NCI-H1105 treated with DMSO at 0.1 percent for 48 hours (cell line): ENCODE data around the gene SLC9A8.
"Not testable (repeated sequence)": the region's sequence is repeated elsewhere in the genome, so short reads cannot be mapped to it uniquely, and the experiment has no call there.

ENCODE experiments used
- DNase-seq: peaks from one replicate; lab custom pipeline; 2025; lab: John Stamatoyannopoulos, UW

Gene SLC9A8

DNA sequence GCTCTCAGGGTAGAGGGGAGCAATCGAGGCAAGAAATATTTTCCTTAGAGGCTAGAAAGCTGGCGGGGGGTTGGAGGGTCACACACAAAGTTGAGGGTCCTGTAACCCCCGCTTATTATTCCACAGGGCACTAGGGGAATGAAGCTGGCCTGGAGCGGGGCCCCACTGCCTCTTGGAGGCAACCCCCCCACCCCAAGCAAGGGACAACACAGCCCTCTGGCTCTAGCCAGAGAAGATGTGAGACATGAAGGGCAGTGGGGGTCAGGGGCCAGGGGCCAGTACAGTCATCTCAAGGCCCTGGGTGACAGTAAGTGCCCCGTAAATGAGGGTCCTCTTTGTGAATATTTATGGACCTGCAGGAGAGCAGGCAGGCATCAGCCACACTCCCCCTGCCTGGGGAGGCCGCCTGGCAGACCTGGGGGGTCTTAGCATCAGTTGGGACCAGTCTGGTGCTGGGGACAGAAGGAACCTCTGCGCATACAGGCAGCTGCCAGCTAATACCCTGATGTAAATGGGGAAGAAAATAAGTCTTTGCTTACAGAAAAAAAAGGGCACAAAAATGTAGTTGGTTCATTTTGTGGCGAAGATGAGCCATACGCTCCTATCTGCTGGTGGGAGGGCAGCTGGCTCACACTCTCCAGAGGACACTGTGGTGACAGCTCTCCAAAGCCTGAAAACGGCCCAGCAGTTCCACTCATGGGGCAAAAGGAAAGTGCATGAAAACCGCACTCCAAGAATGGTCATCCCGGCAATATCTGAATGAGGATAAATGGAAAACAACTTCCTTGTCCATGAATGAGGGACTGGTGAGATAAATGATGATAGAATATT lies 80.8 kb downstream of the SLC9A8 start:
- no peak for DNase-seq

DNA sequence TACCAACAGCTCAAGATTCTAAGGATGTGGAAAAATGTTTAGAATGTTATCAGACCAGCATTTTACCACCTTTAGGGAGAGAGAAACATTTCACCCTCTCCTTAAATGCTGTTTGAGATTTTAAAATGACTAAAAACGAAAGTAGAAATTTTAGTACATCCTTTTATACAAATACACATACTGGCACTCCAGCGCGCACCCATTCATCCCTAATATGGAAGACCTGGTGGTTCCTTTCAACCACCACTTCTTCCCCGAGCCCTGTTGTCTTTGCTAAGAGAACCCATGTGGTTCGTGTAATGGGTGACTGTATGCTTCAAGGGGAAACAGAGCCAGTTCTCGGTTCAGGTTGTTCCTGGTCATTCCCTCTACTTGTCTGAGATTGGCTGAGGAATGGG lies 81.4 kb downstream of the SLC9A8 start:
- DNase-seq, result no peak

DNA sequence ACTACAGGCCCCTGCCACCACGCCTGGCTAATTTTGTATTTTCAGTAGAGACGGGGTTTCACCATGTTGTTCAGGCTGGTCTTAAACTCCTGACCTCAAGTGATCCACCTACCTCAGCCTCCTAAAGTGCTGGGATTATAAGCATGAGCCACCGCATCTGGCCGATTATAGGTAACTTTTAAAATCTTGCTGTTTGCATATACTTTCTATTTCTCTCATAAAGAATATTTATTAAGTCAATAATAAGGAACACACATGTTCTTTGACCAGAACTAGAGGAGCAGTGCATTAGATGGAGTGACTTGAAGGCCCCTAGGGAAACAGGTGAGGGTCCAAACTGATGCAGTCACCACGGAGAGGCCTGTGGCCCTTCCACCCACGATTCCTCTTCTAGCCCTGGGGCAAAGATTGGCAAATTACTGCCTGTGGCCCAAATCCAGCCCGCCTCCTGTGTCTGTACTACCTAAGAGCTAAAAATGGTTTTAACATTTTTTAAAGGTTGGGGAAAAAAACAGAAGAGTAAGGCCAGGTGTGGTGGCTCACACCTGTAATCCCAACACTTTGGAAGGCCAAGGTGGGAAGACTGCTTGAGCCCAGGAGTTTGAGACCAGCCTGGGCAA lies 83.0 kb downstream of the SLC9A8 start:
- not testable (repeated sequence) for DNase-seq

DNA sequence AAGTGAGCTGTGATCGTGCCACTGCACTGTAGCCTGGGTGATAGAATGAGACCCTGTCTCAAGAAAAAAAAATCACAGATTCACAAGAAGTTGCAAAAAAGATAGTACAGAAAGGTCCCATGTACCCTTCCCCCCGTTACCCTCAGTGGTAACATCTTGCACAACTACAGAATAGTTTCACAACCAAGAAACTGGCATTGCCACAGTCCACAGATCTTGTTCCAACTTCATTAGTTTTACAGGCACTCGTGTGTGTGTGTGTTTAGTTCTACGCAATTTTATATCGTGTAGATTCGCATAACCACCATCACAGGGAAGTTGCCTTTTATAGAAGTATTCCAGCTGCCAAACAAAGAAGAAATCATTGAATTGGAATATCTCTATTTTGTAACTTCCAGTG lies 83.6 kb downstream of the SLC9A8 start:
- no peak for DNase-seq

DNA sequence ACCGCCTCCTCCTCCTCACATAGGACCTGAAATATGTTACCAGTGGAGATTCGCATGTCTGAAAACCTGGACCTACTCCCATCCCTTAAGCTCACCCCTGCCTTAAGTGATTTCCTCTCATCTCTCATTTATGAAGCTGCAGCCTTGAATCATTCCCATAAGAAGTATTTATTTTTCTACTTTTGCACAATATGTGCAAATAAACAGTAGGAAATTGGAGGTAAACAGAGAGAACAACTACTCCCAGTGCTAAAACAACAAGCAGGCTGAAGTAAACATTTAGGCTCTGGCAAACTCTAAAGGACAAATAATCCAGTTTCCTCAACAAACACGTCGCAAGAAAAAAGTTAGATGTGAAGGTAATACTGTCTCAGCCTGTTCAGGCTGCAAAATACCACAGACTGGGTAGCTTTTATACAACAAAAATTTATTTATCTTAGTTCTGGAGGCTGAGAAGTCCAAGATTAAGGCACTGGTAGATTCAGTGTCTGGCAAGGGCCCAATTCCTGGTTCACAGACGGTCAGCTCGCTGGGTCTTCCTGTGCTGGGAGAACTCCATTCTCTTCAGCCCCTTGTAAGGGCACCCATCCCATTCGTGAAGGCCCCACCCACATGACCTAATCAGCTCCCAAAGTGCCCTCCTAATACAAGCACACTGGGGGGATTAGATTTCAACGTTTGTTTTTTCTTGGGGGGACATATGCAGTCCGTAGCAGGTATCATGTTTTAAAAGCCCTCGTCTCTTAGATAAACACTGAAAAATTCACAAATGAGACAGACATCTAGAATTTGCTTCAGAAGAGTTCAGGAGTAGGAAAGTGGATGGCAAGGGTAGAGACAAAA lies 87.1 kb downstream of the SLC9A8 start:
- DNase-seq, result no peak

DNA sequence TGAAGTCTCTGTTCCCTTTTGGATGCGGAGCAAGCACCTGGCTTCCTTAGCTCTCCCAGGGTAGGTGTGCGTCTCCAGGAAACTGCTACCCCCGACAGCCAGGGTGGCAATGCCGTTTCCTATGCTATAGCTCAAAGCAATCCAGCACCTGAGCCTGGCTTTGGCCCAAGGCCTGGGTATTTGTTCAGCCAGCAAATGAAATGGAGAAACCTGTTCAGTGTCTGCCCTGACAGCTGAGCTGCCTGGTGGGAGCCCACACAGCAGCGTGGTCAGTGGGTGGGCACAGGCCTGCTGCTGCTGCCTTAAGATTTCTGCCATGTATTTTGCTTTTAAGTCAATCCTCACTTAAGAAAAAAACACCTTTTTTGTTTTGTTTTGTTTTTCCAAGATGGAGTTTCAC lies 89.0 kb downstream of the SLC9A8 start:
- DNase-seq, result no peak

DNA sequence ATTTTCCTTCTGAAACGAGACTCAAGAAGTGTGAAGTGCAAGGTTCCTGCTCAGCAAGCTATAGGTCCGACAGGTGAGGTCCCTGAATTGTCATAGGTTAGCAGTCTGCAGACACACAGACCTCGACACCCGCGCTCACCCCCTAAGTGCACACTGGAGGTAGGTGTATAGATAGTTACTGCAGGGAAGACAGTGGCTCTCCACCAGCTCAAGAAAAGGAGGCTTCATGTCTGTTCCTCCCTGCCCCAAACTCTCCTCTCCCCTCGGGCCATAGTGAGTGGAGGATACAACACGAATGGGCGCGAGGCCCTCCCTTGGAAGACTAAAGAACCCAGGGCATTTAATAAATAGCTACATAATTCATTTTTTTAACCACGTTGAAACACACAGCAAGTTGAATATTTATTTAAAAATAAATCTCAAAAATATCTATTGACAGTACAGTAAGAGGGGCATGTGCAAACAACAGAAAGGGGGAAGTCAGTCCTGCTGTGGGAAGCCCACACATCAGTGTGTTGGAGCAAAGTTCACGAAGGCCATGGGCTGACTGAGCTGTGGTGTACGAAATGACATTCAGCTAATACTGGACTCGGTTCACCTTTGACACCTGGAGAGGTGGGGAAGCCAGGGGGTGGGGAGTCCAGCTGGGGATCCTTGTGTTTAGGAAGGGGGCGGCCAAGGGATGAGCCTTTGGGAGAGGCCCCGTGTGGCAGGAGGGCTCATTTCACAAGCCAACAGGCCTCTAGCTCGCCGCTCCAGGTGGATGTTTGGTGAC lies 92.0 kb downstream of the SLC9A8 start:
- DNase-seq, result no peak

DNA sequence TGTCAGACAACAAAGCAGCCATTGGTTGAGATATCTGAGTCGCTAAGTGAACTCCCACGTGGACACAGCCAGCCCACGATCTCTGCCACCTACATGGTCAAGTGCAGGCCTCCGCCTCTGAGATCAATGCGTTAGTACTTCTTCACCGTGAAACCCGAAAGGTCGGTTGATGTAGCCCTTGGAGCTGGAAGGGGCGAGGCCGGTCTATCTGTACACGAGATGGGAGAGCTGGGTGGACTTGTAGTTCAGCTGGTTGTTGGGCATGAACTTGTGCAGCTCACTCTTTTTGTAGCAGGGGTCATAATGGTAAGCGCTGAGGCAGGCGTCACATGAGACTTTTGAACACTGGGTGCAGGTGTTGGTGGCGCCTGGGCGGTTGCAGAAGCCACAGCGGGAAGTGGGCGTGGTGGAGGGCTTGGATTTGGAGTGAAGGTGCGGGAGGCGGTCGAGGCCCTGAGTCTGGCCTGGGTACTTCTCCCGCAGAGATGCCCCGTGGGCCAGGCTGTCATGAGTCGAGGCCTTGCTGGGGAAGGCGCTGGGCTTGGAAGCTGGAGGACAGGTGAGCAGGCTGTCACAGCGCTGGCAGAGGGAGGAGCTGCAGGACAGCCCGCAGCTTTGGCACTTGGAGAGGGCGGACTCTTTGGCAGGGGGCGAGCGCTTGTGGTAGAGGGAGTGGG lies 92.9 kb downstream of the SLC9A8 start:
- DNase-seq, result no peak

DNA sequence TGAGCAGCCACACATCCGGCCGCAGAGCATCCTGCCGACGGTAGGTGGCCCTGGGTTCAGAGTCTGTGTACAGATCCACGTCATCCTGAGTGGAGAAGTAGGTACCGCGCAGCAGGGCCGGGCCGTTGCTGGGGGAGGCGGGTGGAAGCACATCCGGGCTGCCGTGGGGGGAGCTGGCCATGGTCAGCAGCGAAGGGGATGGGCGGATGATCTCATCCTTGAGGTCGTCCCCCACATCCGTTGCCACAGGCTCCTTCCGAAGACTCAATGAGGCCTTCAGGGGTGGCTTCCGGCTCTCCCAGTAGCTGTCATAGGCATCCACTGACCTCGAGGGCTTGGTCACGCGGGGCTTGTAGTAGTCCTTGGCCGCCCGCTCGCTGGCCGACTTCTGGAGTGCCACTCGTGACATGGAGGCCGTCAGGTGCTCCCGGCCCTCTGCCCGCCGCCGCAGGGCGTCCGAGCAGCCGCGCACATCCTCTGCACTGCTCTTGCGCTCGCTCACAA lies 93.5 kb downstream of the SLC9A8 start:
- DNase-seq, result no peak

DNA sequence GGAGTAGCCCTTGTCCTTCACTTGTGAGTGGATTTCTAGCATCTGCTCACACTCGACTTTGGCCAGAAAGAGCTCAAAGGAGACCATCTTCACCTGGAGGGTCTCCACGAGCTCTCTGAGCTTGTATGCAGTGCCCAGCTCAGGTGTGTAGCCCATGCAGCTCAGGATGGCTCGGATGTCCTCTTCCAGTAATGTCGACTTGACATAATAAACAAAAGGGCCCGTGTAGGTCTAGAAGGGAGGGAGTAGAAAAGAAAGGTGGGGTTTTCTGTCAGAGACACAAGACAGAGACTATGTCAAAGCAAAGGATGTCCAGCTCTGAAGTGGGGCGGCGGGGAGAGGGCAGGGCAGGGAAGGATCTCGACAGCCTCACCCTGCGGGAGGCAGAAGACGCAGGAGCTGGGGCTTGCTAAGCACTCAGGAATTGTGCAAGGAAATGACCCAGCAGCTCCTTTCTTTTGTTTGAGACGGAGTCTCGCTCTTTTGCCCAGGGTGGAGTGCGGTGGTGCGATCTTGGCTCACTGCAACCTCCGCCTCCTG lies 94.1 kb downstream of the SLC9A8 start:
- no peak for DNase-seq

DNA sequence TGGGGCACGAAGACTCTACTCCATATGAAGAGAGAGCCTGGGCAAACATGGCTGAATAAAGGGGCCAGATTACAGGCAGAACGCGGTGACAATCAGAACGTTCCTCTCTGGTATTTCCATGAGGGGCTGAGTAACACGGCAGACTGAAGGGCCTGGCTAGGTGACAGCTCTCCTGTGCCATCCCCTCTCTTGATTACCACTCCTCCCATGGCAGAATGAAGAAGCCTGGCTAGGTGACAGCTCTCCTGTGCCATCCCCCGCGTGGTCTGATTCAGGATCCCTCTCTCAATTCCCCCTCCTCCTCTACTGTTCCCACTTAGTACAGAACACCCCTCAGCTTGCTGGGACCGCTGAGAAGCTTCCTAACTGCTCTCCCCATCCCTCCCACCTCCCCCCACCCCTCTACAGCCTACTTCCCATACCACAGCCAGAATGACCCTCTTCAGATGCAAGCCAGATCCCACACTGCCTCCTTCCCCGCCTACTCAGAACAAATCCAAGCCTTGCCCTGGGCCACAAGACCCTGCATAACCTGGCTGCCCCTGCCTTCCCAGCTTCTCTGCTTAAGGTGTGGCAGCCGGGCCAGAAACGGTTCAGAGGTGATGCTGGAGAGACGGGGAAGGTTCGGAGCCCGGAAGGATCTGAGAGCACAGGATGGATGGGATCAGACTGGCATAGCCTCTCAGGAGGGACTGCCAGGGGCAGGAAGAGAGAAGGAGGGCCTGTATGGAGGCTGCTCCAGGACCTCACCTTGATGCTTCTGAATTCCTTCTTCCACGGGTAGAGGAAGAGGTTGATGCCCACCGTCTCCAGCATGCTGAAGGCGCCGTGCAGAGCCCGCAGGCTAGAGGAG lies 95.0 kb downstream of the SLC9A8 start:
- DNase-seq, result no peak

DNA sequence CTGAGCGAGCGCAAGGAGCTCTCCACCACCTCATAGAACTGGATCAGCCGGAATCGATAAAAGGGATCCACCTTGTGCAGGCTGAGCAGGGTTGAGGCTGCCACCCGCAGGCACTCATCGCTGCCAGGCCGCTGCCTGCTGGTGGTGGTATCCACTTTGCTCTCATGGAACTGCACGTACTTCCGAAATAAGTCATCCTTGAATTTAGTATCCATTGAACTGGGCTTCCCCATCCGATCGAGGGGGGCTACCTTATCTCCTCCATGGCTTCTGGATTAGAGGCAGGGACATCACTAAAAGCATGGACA lies 95.6 kb downstream of the SLC9A8 start:
- DNase-seq, result no peak

DNA sequence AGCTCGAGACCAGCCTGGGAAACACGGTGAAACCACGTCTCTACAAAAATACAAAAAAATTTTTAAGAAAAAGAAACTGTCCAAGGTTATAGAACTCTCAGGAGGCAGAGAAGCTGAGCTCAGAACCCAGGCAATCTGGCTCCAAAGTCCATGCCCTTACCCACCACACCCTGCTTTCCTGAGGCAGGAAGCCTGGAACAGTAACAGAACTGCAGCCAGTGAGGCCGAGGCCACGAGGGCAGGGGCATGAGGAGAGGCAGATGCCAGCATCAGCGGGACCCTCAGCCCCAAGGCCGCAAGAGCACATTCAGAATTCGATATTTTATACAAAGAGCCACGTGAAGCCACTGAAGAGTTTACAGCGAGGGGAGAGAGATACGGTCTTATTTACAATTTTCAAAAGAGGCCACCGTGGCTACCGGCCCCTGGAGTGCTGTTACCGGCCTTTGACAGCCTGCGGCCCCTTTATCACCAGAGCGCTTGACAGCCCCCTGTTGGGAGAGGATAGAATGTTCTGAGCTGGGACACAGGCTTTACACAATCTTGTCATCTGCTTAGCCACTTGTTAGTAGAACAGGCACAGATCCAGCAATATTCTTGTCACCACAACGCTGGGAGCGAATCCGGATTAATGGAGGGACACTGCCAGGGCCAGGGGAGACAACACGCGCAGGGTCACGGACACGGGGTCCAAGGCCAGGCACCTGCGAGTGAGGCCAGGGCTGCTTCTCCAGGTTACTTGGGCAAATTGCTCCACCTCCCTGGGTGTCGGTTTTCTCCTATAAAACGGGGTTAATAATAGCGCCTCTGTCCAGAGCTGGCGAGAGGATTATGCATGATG lies 97.1 kb downstream of the SLC9A8 start:
- no peak for DNase-seq

DNA sequence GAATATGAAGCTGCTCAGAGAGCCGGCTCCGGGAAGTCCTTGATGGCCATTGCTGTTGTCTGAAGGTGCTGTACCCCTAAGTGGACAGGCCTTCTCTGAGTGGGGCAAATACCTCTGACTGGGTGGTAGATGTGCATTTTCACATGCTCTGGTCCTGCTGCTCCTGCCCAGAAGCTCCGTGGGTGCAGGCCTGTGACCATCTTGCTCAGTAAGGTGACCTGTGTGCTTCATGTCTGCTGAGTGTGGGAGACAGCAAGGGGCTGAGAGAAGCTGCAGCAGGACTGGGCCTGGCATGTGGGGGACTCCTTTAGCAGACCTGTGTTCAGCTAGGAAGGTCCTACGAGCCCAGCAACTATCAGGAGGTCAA lies 97.7 kb downstream of the SLC9A8 start:
- no peak for DNase-seq

DNA sequence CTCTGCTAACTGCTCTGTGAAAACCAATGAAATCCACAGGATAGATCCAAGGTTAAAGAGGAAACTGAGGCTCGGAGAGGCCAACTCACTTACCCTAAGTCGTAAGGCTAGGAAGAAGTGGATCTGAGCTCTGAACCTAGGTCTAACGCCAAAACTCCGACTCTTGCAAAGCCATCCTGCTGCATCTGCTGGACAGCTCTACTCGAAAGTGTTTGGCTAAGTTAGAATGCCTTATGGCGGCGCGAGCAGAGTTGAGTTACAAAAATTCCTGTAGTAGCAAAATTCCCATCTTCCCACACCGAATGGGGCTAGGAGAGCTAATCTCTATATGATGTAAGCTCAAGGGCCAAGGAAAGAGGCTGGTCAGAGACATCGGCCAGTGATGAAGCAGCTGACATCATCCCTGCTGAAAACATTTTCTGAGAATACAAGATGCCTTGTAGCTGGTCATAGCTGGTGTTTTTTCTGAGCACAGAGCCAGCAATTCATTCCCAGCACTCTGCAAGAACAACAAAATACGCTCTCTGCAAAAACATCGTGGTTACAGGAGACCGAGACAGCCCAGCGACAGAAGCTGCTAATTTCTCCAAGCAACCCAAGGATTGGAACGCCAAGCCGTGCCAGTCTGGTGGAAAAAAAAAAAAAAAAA lies 100.9 kb downstream of the SLC9A8 start:
- DNase-seq, result no peak

DNA sequence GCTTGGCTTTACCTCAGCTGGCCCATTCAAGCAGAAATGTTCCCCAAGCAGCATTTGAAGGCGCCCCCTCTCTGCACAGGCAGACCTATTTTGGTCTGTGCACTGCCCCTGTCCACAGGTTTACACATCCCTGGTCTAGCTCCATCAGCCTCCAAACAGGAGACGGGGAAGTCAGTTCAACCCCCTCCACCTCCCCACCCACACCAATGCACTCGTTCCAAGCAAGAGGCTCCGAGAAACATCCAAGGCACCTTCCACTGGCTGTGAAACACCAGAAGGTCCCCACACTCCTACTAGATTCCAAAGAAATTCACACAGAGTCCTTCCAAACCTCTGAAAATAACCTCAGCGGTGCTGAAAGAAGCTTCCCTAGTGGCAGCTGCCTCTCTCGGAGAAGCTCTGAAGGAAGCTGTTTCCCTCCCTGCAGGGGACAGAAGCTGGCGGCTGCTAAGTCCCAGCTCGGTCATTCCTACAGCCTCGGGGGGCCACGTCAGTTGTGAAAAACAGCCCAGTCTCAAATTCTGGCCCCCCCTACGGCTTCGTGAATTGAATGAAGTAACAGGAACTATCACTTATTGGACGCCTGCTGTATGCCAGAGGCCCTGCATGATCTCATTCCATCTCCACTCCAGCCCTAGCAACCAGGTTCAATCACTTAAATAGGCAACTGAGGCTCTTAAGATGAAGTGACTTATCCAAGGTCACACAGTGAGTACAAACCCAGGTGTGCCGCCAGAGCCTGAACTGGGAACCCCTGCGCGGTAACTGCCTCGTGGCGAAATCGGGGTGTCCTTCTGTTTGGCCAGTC lies 101.9 kb downstream of the SLC9A8 start:
- DNase-seq, result no peak

DNA sequence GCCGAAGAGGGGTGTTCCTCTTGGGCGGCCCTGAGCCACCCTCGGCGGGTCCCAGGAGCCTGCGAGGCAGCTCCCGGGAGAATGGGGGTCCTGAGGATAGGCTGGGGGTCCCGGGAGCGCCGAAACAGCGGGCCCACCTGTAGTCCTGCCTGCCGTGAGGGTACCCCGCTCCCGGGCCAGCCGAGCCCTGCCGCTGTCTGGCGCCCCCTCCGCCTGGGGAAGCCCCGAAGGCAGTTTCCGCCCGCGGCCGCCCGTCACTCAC lies 102.4 kb downstream of the SLC9A8 start:
- no peak for DNase-seq
